Measurements from ENCODE around the gene CENPT.

CENPT gene, protein sequence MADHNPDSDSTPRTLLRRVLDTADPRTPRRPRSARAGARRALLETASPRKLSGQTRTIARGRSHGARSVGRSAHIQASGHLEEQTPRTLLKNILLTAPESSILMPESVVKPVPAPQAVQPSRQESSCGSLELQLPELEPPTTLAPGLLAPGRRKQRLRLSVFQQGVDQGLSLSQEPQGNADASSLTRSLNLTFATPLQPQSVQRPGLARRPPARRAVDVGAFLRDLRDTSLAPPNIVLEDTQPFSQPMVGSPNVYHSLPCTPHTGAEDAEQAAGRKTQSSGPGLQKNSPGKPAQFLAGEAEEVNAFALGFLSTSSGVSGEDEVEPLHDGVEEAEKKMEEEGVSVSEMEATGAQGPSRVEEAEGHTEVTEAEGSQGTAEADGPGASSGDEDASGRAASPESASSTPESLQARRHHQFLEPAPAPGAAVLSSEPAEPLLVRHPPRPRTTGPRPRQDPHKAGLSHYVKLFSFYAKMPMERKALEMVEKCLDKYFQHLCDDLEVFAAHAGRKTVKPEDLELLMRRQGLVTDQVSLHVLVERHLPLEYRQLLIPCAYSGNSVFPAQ

GRCh38 chr16:67847064-67847861 is at the start of gene CENPT:
TSS of gene CENPT (minus strand) at chr16:67847693. CDS start at chr16:67833859, 13,834 bp downstream.
- DNase-seq: peak; percentile 89 to 91
- TF ChIP-seq POLR2A (IDR thresholded peaks at IDR 0.05; ENCODE audit: low read length) (peak; percentile 32), GATA1 (IDR thresholded peaks at IDR 0.05; ENCODE audit: low read depth, low read length) (no peak)

DNA sequence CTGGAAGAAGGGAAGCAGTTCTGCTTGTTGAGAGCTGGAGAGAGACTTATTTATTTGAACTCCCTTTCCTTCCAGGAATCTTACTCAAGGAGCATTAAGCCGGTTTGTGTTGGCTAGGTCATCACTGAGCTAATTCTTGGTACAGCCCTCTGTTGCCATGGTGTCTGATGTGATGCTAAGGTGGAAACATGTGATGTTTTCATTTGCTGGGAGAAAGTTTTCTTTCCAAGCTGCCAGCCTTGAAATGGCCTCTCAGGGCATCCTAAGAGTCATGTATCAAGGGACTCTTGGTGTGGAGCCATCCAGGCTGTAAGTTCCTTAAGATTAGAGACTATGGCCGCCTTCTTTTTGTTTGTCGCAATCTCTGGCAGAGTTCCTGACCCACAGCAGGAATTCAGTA is 49.7 kb upstream of the CENPT start:
- TF ChIP-seq GATA1 (IDR thresholded peaks at IDR 0.05; ENCODE audit: low read depth, low read length) (no peak), POLR2A (IDR thresholded peaks at IDR 0.05; ENCODE audit: low read length) (no peak)
- DNase-seq: no peak

DNA sequence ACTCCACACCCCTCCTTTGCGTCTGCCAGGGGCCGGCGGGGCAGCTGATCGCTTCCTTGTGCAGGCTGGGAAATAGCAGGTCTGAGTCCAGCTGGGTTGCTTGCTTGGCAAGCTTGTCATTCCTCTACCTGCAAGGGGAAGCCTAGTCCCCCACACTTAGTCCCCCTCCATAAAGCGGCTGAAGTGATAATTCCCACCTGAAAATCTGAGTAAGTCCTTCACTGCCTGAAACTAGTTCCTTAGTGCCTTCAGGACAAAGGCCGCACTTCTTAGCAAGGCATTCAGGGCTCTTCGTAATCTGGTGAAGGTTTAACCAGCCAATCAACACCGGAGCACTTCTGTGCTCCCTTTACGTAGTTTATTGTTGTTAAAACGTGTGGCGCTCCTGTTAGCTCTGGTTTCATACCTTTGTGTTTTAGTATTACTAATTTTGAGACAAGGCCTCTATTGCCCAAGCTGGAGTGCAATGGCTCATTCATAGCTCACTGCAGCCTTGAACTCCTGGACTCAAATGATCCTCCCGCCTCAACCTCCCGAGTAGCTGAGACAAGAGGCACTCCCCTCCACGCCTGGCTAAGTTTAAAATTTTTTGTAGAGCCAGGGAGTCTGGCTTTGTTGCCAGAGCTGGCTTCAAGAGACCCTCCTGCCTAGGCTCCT is 46.4 kb upstream of the CENPT start:
- peak in 1 of 2 experiments; percentile 50 for DNase-seq
- TF ChIP-seq GATA1 (IDR thresholded peaks at IDR 0.05; ENCODE audit: low read depth, low read length) (no peak), POLR2A (IDR thresholded peaks at IDR 0.05; ENCODE audit: low read length) (no peak)

DNA sequence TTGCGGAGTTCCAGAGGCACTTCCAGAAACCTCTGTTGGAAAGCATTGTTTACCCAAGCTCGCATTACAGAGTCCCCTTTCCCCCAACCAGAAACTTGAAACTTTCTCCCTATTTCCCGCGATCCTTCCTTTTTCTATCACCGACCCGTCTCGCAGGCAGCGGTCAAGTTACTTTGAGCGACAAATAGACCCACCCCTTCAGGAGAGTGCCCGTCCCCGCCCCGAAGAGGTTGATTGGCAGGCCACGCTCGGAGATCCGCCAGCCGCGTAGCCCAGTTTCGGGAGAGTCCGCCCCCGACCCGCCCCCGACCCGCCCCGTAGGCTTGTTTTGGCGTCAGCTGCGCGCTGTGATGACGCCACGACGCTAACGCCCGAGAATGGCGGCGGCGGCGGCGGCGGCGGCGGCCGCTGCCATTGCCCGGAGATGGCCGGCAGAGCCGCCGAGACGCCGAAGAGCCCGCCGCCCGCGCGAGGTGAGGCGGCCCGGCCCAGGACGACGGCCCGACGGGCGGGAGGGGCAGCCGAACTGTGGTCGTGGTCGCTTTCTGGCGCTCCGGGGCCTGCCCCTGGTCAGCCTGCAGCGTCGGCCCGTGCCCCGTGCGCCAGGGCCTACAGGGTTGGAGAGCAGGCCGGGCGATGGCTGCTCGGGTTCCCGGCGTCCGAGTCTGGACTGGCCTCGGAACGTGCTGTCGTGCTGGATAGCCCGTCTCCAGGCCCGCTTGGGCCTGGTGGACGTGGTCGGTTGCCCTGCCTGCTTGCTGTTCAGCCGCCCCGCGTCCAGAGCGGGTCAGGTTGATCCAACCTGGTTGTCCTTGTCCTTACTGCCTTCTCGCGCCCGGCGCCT is 45.6 kb upstream of the CENPT start, which contains the start of gene PSKH1:
Gene PSKH1, plus strand, starts transcription at position 356 of the 844 bp plus-strand sequence. CDS start 15,496 bp downstream, outside the sequence.
- peak; percentile 97 to 99 for DNase-seq
- TF ChIP-seq POLR2A (IDR thresholded peaks at IDR 0.05; ENCODE audit: low read length) (peak; percentile 72), GATA1 (IDR thresholded peaks at IDR 0.05; ENCODE audit: low read depth, low read length) (no peak)

DNA sequence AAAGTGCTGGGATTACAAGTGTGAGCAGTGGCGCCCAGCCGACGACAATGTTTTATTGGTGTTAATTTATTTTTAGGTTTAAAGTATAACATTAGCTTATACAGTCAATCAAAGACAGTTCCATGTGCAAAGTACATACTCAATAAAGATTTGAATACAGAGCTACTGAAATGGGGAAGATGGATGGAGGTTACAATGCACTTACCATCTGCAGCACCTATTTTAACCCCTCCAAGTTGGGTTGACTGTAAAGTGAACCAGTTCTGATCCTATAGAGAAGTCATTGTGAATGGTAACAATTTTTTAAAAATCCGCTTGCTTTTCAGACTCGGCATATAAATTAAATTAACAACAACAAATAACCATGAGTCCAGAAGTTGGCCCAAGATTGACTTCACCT is 44.9 kb upstream of the CENPT start:
- TF ChIP-seq GATA1 (IDR thresholded peaks at IDR 0.05; ENCODE audit: low read depth, low read length): no peak
- TF ChIP-seq POLR2A (IDR thresholded peaks at IDR 0.05; ENCODE audit: low read length): no peak
- no peak for DNase-seq

DNA sequence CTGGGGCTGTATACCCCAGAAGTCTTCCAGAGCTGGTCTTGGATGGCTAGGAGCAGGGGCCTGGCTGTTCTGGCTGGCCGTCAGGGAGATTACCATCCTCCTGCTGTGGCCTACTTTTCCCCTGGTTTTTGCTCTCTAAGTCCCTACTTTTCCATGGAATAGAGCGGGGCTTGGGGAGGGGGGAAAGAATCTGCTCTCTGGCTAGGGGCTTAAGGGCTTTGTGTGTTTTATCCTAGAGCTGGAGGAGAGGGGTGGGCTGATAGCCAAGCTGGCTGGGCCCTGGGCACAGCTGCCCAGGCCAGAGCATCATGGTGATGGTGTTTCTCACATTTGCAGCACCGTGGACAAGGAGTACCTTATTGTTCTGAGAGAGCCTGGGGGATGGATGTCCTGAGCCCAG is 40.8 kb upstream of the CENPT start:
- DNase-seq: no peak
- TF ChIP-seq POLR2A (IDR thresholded peaks at IDR 0.05; ENCODE audit: low read length): no peak
- TF ChIP-seq GATA1 (IDR thresholded peaks at IDR 0.05; ENCODE audit: low read depth, low read length): no peak

DNA sequence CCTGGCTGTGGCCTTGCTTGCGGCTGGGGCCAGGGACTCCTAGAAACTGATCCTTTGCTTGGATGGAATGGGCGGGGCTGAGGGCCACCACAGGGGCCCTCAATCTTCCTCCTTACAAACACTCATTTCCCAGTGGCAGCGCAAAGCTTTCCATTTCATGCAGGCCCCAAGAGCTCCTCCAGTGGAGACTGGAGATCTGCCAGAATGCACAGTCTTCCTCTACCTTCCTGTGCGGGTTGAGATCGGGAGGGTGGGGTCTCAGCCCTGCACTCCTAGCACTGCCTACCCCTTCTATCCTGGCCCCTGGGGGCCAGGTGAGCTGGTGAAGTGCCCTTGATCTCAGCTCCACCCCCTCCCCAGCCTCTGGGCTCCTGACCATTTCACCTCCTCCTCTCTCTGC is 38.9 kb upstream of the CENPT start:
- DNase-seq: no peak
- no peak for TF ChIP-seq GATA1 (IDR thresholded peaks at IDR 0.05; ENCODE audit: low read depth, low read length)
- no peak for TF ChIP-seq POLR2A (IDR thresholded peaks at IDR 0.05; ENCODE audit: low read length)

DNA sequence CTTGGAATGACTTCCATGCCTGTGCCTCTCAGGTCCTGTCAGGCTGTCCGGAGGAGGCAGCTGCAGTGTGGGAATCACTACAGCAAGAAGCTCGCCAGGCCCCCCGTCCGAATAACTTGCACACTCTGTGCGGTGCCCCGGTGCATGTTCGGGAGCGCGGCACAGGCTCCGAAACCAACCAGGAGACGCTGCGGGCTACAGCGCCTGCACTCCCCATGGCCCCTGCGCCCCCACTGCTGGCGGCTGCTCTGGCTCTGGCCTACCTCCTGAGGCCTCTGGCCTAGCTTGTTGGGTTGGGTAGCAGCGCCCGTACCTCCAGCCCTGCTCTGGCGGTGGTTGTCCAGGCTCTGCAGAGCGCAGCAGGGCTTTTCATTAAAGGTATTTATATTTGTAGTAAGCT is 38.5 kb upstream of the CENPT start:
- TF ChIP-seq GATA1 (IDR thresholded peaks at IDR 0.05; ENCODE audit: low read depth, low read length) (no peak), POLR2A (IDR thresholded peaks at IDR 0.05; ENCODE audit: low read length) (no peak)
- no peak for DNase-seq

DNA sequence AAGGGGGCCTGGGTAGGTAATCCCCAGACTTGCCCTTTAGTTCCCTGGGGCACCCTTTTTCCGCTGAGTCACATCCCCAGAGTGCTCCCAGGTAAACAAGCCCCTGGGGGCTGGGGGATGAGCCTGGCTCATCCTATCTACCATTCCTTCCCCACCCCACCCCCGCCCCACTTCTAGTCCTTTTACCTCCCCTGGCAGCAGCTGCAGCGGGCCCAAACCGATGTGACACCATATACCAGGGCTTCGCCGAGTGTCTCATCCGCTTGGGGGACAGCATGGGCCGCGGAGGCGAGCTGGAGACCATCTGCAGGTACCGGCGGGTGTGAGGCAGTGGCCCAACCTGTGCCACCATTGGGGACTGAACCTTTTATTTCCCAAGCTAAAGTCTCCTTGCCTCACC is 38.1 kb upstream of the CENPT start:
- no peak for TF ChIP-seq POLR2A (IDR thresholded peaks at IDR 0.05; ENCODE audit: low read length)
- no peak for TF ChIP-seq GATA1 (IDR thresholded peaks at IDR 0.05; ENCODE audit: low read depth, low read length)
- DNase-seq: no peak

- TF ChIP-seq POLR2A (IDR thresholded peaks at IDR 0.05; ENCODE audit: low read length) (no peak), GATA1 (IDR thresholded peaks at IDR 0.05; ENCODE audit: low read depth, low read length) (no peak)
- DNase-seq: no peak
Measured at GRCh38 chr16:67884684-67885083, 37.2 kb upstream of the CENPT start, which contains the start of gene NRN1L. TSS of gene NRN1L (plus strand) at chr16:67884885. CDS start at chr16:67884904, 19 bp downstream.

- peak; percentile 56 to 79 for DNase-seq
- TF ChIP-seq GATA1 (IDR thresholded peaks at IDR 0.05; ENCODE audit: low read depth, low read length) (no peak), POLR2A (IDR thresholded peaks at IDR 0.05; ENCODE audit: low read length) (no peak)
Measured at GRCh38 chr16:67883872-67884261, 36.4 kb upstream of the CENPT start.

DNA sequence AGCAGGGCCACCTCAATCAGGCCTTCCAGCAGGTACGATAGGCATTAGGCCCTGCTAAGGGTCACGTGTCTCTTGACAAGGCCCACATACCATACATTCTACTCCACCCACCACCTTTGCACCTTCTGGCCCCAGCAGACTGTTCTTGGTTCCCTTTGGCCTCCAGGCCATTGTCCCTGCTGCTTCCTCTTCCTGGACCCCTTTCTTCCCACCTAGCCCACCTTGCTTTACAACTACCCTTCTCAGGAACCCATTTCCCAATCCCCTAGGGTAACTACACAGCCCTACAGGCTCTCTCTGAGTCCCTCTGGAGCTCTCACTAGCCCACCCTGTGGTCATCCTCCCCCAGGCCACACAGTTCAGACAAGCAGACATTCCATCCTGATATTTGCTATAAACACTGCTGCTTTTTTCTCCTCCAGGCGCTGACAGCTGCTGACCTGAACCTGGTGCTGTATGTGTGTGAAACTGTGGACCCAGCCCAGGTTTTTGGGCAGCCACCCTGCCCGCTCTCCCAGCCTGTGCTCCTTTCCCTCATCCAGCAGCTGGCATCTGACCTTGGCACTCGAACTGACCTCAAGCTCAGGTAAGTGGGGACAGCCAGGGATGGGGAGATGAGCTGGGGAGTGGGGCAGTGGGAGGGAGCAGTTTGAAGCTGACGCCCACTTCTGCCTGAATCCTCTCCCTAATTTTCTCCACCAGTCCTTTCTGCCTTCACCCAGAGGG is 35.8 kb upstream of the CENPT start:
- TF ChIP-seq GATA1 (IDR thresholded peaks at IDR 0.05; ENCODE audit: low read depth, low read length) (no peak), POLR2A (IDR thresholded peaks at IDR 0.05; ENCODE audit: low read length) (no peak)
- DNase-seq: no peak
